HepG2 (cell line): ENCODE results near the gene HOXA4. TPM values are rescaled to one million over a fixed set of nuclear protein-coding genes. Genes with fewer than 3 reads are reported as not detected.

Experiments
- ATAC-seq: fragments of 200-7000 bp; cut with Tn5 transposase; 3 replicates; pipeline ENCODE4 v1.9.1; 2020; ENCODE audit warnings: mild to moderate bottlenecking, moderate library complexity
- BruUV-seq: library from RNA; stranded (reverse); fragments of 400-500 nt; replicated peaks from 2 replicates; lab custom pipeline; 2021; lab: Mats Ljungman, UMichigan
- CTCF ChIA-PET: fragments of 300-600 bp; formaldehyde crosslinking; extraction: SDS; loops from one replicate; lab custom pipeline; 2021; ENCODE audit warnings: low total read pairs, inconsistent platforms, low intra/inter-chr PET ratio; lab: Yijun Ruan, JAX
- POLR2A ChIA-PET: fragments of 350-600 bp; sonication (Branson Sonifier 250); formaldehyde crosslinking; loops from one replicate; lab custom pipeline; 2020; ENCODE audit warnings: antibody characterized with exemption, inconsistent platforms; lab: Yijun Ruan, JAX
- DNase-seq: peaks from one replicate; pipeline ENCODE4 v3.0.0-alpha.2; 2015; ENCODE audit warnings: low spot score
- FAIRE-seq: peaks from 3 replicates; lab custom pipeline; 2011; peaks lifted over from hg19 to GRCh38; lab: Jason Lieb, UNC
- H2AFZ ChIP-seq: one replicate; pipeline ENCODE4 v1.6.1; 2011; ENCODE audit warnings: low read length, inconsistent platforms
- H3K27ac ChIP-seq: fragments of 300-600 bp; 3 replicates; pipeline ENCODE4 v1.8.0; 2011; ENCODE audit warnings: mixed run types, mild to moderate bottlenecking, mixed read lengths, low read length, inconsistent platforms; ENCODE audit not compliant: insufficient read depth; ENCODE audit errors: extremely low read length
- H3K27me3 ChIP-seq, 2 experiments: fragments of 200-600 bp in 1 of 2; 2 replicates in 1 of 2; 3 replicates in 1 of 2; pipeline versions ENCODE4 v1.6.0 to v1.8.0; 2011; ENCODE audit warnings: low read length in 2 of 2, mild to moderate bottlenecking in 2 of 2, moderate library complexity in 2 of 2, inconsistent platforms in 1 of 2; ENCODE audit not compliant: insufficient read depth in 2 of 2, control insufficient read depth in 1 of 2
- H3K36me3 ChIP-seq, 2 experiments: fragments of 200-600 bp in 1 of 2; replicated peaks in 1 of 2; 2 replicates in 1 of 2; 3 replicates in 1 of 2; pipeline versions ENCODE4 v1.5.1 to v1.8.0; 2011; ENCODE audit warnings: low read length in 2 of 2, inconsistent platforms in 1 of 2; ENCODE audit not compliant: insufficient read depth in 2 of 2, control insufficient read depth in 1 of 2
- H3K4me1 ChIP-seq: 2 replicates; pipeline ENCODE4 v1.5.1; 2012; ENCODE audit warnings: low read length, inconsistent platforms; ENCODE audit not compliant: insufficient read depth
- H3K4me2 ChIP-seq: 2 replicates; pipeline ENCODE4 v1.6.0; 2011; ENCODE audit warnings: low read depth, low read length, inconsistent platforms
- H3K4me3 ChIP-seq, 3 experiments: fragments of 200-600 bp in 1 of 3; sonication (generic), shearing (Covaris generic) in 1 of 3; replicated peaks in 1 of 3; 2 replicates each; pipeline ENCODE4 v1.5.1; 2011 to 2016; ENCODE audit warnings: low read length in 3 of 3, inconsistent platforms in 2 of 3, low read depth in 2 of 3, mild to moderate bottlenecking in 2 of 3, control low read depth in 1 of 3, mixed read lengths in 1 of 3; ENCODE audit not compliant: insufficient read depth in 1 of 3
- H3K79me2 ChIP-seq: one replicate; pipeline ENCODE4 v1.6.1; 2011; ENCODE audit warnings: low read length, inconsistent platforms; ENCODE audit not compliant: insufficient read depth
- H3K9ac ChIP-seq: 2 replicates; pipeline ENCODE4 v1.6.0; 2011; ENCODE audit warnings: mild to moderate bottlenecking, low read depth, low read length, inconsistent platforms; ENCODE audit not compliant: insufficient read depth
- H3K9me3 ChIP-seq: 2 replicates; pipeline ENCODE4 v1.5.1; 2012; ENCODE audit warnings: mild to moderate bottlenecking, low read length
- H4K20me1 ChIP-seq: 2 replicates; pipeline ENCODE4 v1.6.0; 2011; ENCODE audit warnings: inconsistent platforms, mild to moderate bottlenecking, low read length, moderate library complexity; ENCODE audit not compliant: insufficient read depth
- AFF4 ChIP-seq: sonication (generic); formaldehyde crosslinking; IDR thresholded peaks from 2 replicates; pipeline ENCODE4 v1.4.0; 2020; ENCODE audit warnings: missing genetic modification reagents
- CBX5 ChIP-seq: sonication (generic); formaldehyde crosslinking; IDR thresholded peaks from 2 replicates; pipeline ENCODE4 v1.4.0; 2020; ENCODE audit warnings: missing genetic modification reagents, borderline replicate concordance
- EZH2 ChIP-seq: conservative IDR thresholded peaks from 2 replicates; pipeline ENCODE4 v1.6.1; 2012; ENCODE audit warnings: mild to moderate bottlenecking, low read depth, low read length, moderate library complexity
- HMGA1 ChIP-seq: sonication (generic); formaldehyde crosslinking; conservative IDR thresholded peaks from 2 replicates; pipeline ENCODE4 v1.4.0; 2020; ENCODE audit warnings: missing genetic modification reagents
- LCORL ChIP-seq, 2 experiments: fragments of 450-650 bp in 1 of 2; sonication (generic) in 1 of 2; formaldehyde crosslinking in 1 of 2; IDR thresholded peaks; 2 replicates each; pipeline versions ENCODE4 v1.5.0 to v1.6.1; 2017 to 2020; ENCODE audit warnings: antibody characterized with exemption in 1 of 2, missing genetic modification reagents in 1 of 2
- NR2F2 ChIP-seq: IDR thresholded peaks from 2 replicates; pipeline ENCODE4 v1.6.1; 2012; ENCODE audit warnings: low read depth, inconsistent platforms, borderline replicate concordance
- POLR2AphosphoS2 ChIP-seq: IDR thresholded peaks from 2 replicates; pipeline ENCODE4 v1.6.1; 2011; ENCODE audit warnings: low read depth, low read length, improper control_type of control experiment
- RBAK ChIP-seq: sonication (generic); formaldehyde crosslinking; IDR thresholded peaks from 2 replicates; pipeline ENCODE4 v1.5.1; 2020; ENCODE audit warnings: mild to moderate bottlenecking, missing genetic modification reagents
- STAT6 ChIP-seq: sonication (generic); formaldehyde crosslinking; IDR thresholded peaks from 2 replicates; pipeline ENCODE4 v1.4.0; 2020; ENCODE audit warnings: missing genetic modification reagents, mild to moderate bottlenecking, borderline replicate concordance
- ZHX1 ChIP-seq: sonication (generic); formaldehyde crosslinking; IDR thresholded peaks from 2 replicates; pipeline ENCODE4 v1.8.1; 2022; ENCODE audit warnings: low read depth, mild to moderate bottlenecking, missing genetic modification reagents
- ZNF337 ChIP-seq: sonication (generic); formaldehyde crosslinking; IDR thresholded peaks from 2 replicates; pipeline ENCODE4 v1.5.1; 2020; ENCODE audit warnings: missing genetic modification reagents, low read depth, mild to moderate bottlenecking, borderline replicate concordance
- ZNF350 ChIP-seq: sonication (generic); formaldehyde crosslinking; IDR thresholded peaks from 2 replicates; pipeline ENCODE4 v1.4.0; 2020; ENCODE audit warnings: mild to moderate bottlenecking, low read depth, missing genetic modification reagents, borderline replicate concordance
- ZNF616 ChIP-seq: sonication (generic); formaldehyde crosslinking; IDR thresholded peaks from 2 replicates; pipeline ENCODE4 v1.5.0; 2020; ENCODE audit warnings: low read depth, mild to moderate bottlenecking, missing genetic modification reagents
- WGBS: methylation state at CpG from one replicate; pipeline ENCODE4 v1.1.6; 2017; ENCODE audit warnings: low lambda C conversion rate; 5-methylcytosine and 5-hydroxymethylcytosine counted together
- in situ Hi-C: cut with HindIII; loops from 2 replicates; pipeline ENCODE4 v1.10.0; 2017; ENCODE audit warnings: low pct_unique_long_range_greater_than_20kb; ENCODE audit not compliant: extremely low pct_ligation_motif_present
- intact Hi-C: fragments of 100-400 bp; cut with micrococcal nuclease; formaldehyde crosslinking; loops from one replicate; pipeline ENCODE4 v1.10.0; 2022; ENCODE audit not compliant: unreplicated experiment
- polyA plus RNA-seq, 8 experiments: library from polyadenylated mRNA; depleted of rRNA in 3 of 8; stranded (reverse) in 7 of 8; unstranded in 1 of 8; fragments of >200 nt; fragmentation: Illumina TruSeq in 4 of 8; extraction: Trizol in 4 of 8; gene quantifications; 2 replicates each; pipeline versions ENCODE4 v1.2.1 to v1.2.3, GENCODE V29; 2011 to 2016; ENCODE audit warnings: low read depth in 4 of 8, missing spikeins in 1 of 8, mixed read lengths in 1 of 8; ENCODE audit not compliant: insufficient read depth in 1 of 8
- total RNA-seq, 5 experiments: library from RNA; depleted of rRNA; stranded (reverse); fragments of >200 nt; fragmentation: Illumina TruSeq; extraction: Trizol; gene quantifications; 2 replicates each; pipeline ENCODE4 v1.2.3, GENCODE V29; 2016; ENCODE audit warnings: low read depth in 1 of 5

Gene HOXA4
- total and polyA plus RNA-seq, 2 of the 13 experiments (the other 11 are each of a cell fraction or from before 2014, with no cell fraction given): 2.4 to 5.4 TPM

GRCh38 chr7:27145165-27145913, 14.8 kb upstream of the HOXA4 start:
- CTCF ChIA-PET: no interaction called here
- BruUV-seq: no TSS peak
- ATAC-seq (no peak), DNase-seq (no peak), FAIRE-seq (no peak)
- no peaks in the 10 kb centered on the region for H4K20me1 ChIP-seq
- peaks cover 30% of the 10 kb centered on the region for H3K4me1 ChIP-seq
- H3K9ac ChIP-seq: no peak overlapping the region
- no peak overlapping the region for H3K4me2 ChIP-seq
- no peaks in the 10 kb centered on the region for H3K9me3 ChIP-seq
- WGBS: 97% methylated on average over 35 of the region's 47 CpGs
- no peak overlapping the region for H3K4me3 ChIP-seq
- H3K79me2 ChIP-seq: peaks cover 5% of the 10 kb centered on the region
- intact Hi-C loops: no loop called here
- no peak overlapping the region for H3K27ac ChIP-seq
- POLR2A ChIA-PET: no interaction called here
- in situ Hi-C loops: no loop called here
- H2AFZ ChIP-seq: no peak overlapping the region
- TF ChIP-seq AFF4 (CRISPR knock-in tag) (no peak), ZNF616 (CRISPR knock-in tag) (no peak), HMGA1 (CRISPR knock-in tag) (no peak), EZH2 (no peak), LCORL (IDR thresholded peaks at IDR 0.05) (no peak), LCORL (CRISPR knock-in tag; IDR thresholded peaks at IDR 0.05) (no peak), ZNF350 (CRISPR knock-in tag) (no peak), POLR2AphosphoS2 (no peak), ZNF337 (CRISPR knock-in tag) (no peak), CBX5 (no peak), ZHX1 (CRISPR knock-in tag) (no peak), NR2F2 (no peak), RBAK (CRISPR knock-in tag) (no peak), STAT6 (CRISPR knock-in tag) (no peak)
- H3K27me3 ChIP-seq: no peaks in the 10 kb centered on the region; a peak in 1 of 5 replicates
- H3K36me3 ChIP-seq: no peaks in the 10 kb centered on the region; a peak in 2 of 5 replicates
